ENCODE measurements around the gene HPCAL4. TPM values are rescaled to one million over a fixed set of nuclear protein-coding genes. Genes with fewer than 3 reads are reported as not detected.

The HPCAL4 gene
- total and polyA plus RNA-seq, 9 of the 15 experiments (the other 6 are each of a cell fraction or from before 2014, with no cell fraction given): 0.01 to 0.04 (median 0.04) TPM; not detected in 4

GRCh38 chr1:39711104-39711965 lies 20.1 kb upstream of the HPCAL4 start (continued):
- TF ChIP-seq, protein P1, sequence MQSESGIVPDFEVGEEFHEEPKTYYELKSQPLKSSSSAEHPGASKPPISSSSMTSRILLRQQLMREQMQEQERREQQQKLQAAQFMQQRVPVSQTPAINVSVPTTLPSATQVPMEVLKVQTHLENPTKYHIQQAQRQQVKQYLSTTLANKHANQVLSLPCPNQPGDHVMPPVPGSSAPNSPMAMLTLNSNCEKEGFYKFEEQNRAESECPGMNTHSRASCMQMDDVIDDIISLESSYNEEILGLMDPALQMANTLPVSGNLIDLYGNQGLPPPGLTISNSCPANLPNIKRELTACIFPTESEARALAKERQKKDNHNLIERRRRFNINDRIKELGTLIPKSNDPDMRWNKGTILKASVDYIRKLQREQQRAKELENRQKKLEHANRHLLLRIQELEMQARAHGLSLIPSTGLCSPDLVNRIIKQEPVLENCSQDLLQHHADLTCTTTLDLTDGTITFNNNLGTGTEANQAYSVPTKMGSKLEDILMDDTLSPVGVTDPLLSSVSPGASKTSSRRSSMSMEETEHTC (IDR thresholded peaks at IDR 0.05): no peak; the same call in 1 of the 2 replicates
- TF ChIP-seq MNT (conservative IDR thresholded peaks at IDR 0.05): peak; percentile 46 to 71; a peak in 3 of 4 replicates
- peak; percentile 83 for TF ChIP-seq MTA1 (IDR thresholded peaks at IDR 0.05; ENCODE audit: borderline replicate concordance)
- TF ChIP-seq SFPQ (IDR thresholded peaks at IDR 0.05; ENCODE audit: low read depth, low read length): no peak
- TF ChIP-seq RBM15 (IDR thresholded peaks at IDR 0.05; ENCODE audit: insufficient read depth, low read length): no peak
- 0 out of 2 replicates have a peak, but pooled peaks have one; percentile 13 for TF ChIP-seq CEBPG (CRISPR knock-in tag; IDR thresholded peaks at IDR 0.05)
- no peak for TF ChIP-seq CEBPG (tag; conservative IDR thresholded peaks at IDR 0.05 in 1 of 2, IDR thresholded peaks at IDR 0.05 in 1 of 2)
- TF ChIP-seq LARP7 (IDR thresholded peaks at IDR 0.05): 0 out of 2 replicates have a peak, but pooled peaks have one; percentile 2
- peak; percentile 52; the same call in 1 of the 2 replicates for TF ChIP-seq ESRRA (IDR thresholded peaks at IDR 0.05; ENCODE audit: borderline replicate concordance, low read depth)
- 0 out of 2 replicates have a peak, but pooled peaks have one; percentile 17 for TF ChIP-seq PBX2 (CRISPR knock-in tag; IDR thresholded peaks at IDR 0.05; ENCODE audit: low read depth)
- peak; percentile 97 for TF ChIP-seq PBX2 (tag; conservative IDR thresholded peaks at IDR 0.05; ENCODE audit: low read depth)
- peak; percentile 76; the same call in 1 of the 2 replicates for TF ChIP-seq SP1 (CRISPR knock-in tag; IDR thresholded peaks at IDR 0.05)
- TF ChIP-seq STAT6 (CRISPR knock-in tag; IDR thresholded peaks at IDR 0.05): peak; percentile 40; the same call in 1 of the 2 replicates
- TF ChIP-seq NEUROD1 (IDR thresholded peaks at IDR 0.05; ENCODE audit: borderline replicate concordance, low read depth, low read length, partially characterized antibody): peak; percentile 79
- peak; percentile 67; the same call in 1 of the 2 replicates for TF ChIP-seq DMBX1 (CRISPR knock-in tag; IDR thresholded peaks at IDR 0.05; ENCODE audit: borderline replicate concordance)
